ENCODE measurements around the gene LPIN2. TPM values are rescaled to one million over a fixed set of nuclear protein-coding genes. Genes with fewer than 3 reads are reported as not detected.
A peak's percentile ranks its signal among the peaks of the same experiment; 100 is the strongest.
"Not testable (repeated sequence)": the region's sequence is repeated elsewhere in the genome, so short reads cannot be mapped to it uniquely, and the experiment has no call there.

Gene LPIN2
- total RNA-seq, 1 donor from 2014 or later: 24.9 TPM

DNA sequence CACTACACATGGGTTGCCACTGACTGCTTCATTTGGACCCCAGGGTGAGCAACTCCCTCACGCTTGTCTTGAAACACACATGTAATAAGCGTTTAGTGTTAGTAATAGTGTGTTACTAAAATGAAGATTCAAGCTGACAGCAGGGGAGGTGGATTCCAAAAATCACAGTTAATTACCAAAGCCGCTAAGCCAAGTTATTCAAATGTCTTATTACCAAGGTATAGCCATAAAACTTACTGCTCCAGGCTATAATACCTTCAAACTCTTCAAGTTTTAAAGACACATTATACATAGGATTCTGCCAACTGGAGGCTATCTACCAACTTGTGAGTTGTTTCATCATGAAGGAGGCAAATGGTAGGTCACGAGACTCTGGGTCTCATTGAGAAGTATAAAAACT lies 2.9 kb downstream of the LPIN2 start:
- TF ChIP-seq, protein P1, sequence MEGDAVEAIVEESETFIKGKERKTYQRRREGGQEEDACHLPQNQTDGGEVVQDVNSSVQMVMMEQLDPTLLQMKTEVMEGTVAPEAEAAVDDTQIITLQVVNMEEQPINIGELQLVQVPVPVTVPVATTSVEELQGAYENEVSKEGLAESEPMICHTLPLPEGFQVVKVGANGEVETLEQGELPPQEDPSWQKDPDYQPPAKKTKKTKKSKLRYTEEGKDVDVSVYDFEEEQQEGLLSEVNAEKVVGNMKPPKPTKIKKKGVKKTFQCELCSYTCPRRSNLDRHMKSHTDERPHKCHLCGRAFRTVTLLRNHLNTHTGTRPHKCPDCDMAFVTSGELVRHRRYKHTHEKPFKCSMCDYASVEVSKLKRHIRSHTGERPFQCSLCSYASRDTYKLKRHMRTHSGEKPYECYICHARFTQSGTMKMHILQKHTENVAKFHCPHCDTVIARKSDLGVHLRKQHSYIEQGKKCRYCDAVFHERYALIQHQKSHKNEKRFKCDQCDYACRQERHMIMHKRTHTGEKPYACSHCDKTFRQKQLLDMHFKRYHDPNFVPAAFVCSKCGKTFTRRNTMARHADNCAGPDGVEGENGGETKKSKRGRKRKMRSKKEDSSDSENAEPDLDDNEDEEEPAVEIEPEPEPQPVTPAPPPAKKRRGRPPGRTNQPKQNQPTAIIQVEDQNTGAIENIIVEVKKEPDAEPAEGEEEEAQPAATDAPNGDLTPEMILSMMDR (IDR thresholded peaks at IDR 0.05; ENCODE audit: insufficient read depth, low read length, poor library complexity, severe bottlenecking): no peak
- Histone ChIP-seq H3K36me3 (ENCODE audit: control insufficient read depth, insufficient read depth, low read length) (no peaks in the 10 kb centered on the region), H3K27me3 (ENCODE audit: control insufficient read depth, insufficient read depth, low read length) (no peaks in the 10 kb centered on the region), H3K4me3 (ENCODE audit: low read depth, low read length) (no peak overlapping the region)
- no peak for DNase-seq (ENCODE audit: low read depth)

DNA sequence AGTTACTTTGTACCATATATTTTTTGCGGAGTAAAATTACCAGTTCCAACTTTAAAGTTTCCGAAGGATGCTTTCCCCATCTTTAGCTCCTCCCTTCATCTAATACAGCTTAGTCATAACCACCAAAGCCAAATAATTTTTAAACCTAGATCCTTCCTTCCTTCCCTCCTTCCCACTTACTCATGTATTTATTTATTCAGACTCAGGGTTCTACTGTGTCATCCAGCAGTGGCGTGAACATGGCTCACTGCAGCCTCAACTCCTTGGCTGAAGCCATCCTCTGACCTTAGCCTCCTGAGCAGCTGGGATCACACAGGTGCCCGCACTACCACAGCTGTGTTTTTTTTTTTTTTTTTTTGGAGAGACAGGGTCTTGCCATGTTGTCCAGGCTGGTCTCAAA lies 4.4 kb downstream of the LPIN2 start:
- H3K27me3 ChIP-seq (ENCODE audit: control insufficient read depth, insufficient read depth, low read length): no peaks in the 10 kb centered on the region
- no peak overlapping the region for H3K4me3 ChIP-seq (ENCODE audit: low read depth, low read length)
- no peaks in the 10 kb centered on the region for H3K36me3 ChIP-seq (ENCODE audit: control insufficient read depth, insufficient read depth, low read length)
- DNase-seq (ENCODE audit: low read depth): peak; percentile 14
- TF ChIP-seq, protein P1 (IDR thresholded peaks at IDR 0.05; ENCODE audit: insufficient read depth, low read length, poor library complexity, severe bottlenecking): no peak

DNA sequence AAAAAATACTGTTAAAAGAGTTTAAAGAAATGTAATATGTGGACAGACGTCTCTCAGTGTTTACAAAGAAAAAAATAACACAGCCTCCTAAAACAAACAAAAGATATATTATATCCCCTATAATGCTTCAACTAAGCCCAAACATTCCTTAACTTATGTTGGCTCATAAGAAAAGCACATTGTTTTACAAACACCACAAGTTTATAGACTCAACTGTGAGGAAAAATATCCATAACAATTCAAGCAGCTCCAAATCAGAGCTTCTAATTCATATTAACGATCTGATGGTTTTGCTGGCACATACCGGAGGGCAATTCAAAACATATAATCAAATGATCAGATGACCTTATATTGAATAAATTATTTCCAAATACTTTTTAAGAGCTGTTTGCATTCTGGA lies 5.5 kb downstream of the LPIN2 start:
- H3K27me3 ChIP-seq (ENCODE audit: control insufficient read depth, insufficient read depth, low read length): no peaks in the 10 kb centered on the region
- H3K4me3 ChIP-seq (ENCODE audit: low read depth, low read length): no peak overlapping the region
- no peak for DNase-seq (ENCODE audit: low read depth)
- no peaks in the 10 kb centered on the region for H3K36me3 ChIP-seq (ENCODE audit: control insufficient read depth, insufficient read depth, low read length)
- TF ChIP-seq, protein P1 (IDR thresholded peaks at IDR 0.05; ENCODE audit: insufficient read depth, low read length, poor library complexity, severe bottlenecking): no peak

DNA sequence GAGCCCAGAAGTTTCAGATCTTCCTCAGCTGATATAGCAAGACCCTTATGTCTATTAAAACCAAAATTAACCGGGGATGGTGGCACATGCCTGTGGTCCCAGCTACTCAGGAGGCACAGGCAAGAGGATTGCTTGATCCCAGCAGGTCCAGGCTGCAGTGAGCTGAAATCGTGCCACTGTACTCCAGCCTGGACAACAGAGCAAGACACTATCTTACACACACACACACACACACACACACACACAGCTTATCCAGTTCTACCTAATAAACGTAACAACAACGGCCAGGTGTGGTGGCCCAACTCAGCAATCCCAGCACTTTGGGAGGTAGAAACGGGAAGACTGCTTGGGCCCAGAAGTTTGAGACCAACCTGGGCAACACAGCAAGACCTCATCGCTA lies 7.5 kb downstream of the LPIN2 start:
- no peak for DNase-seq (ENCODE audit: low read depth)
- Histone ChIP-seq H3K36me3 (ENCODE audit: control insufficient read depth, insufficient read depth, low read length) (no peaks in the 10 kb centered on the region), H3K4me3 (ENCODE audit: low read depth, low read length) (no peak overlapping the region), H3K27me3 (ENCODE audit: control insufficient read depth, insufficient read depth, low read length) (no peaks in the 10 kb centered on the region)
- TF ChIP-seq, protein P1 (IDR thresholded peaks at IDR 0.05; ENCODE audit: insufficient read depth, low read length, poor library complexity, severe bottlenecking): no peak

DNA sequence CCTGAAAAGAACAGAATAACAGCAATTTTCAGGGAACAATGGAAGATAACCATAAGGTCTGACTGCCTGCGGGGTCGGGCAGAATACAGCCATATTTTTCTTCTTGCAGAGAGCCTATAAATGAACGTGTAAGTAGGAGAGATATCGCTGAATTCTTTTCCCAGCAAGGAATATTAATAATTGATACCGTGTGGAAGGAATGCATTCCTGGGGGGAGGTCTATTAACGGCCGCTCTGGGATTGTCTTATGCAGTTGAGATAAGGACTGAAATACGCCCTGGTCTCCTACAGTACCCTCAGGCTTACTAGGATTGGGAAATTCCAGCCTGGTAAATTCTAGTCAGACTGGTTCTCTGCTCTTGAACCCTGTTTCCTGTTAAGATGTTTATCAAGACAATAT lies 9.2 kb downstream of the LPIN2 start:
- not testable (repeated sequence) for DNase-seq (ENCODE audit: low read depth); H3K4me3 ChIP-seq (ENCODE audit: low read depth, low read length); H3K36me3 ChIP-seq (ENCODE audit: control insufficient read depth, insufficient read depth, low read length); H3K27me3 ChIP-seq (ENCODE audit: control insufficient read depth, insufficient read depth, low read length)

DNA sequence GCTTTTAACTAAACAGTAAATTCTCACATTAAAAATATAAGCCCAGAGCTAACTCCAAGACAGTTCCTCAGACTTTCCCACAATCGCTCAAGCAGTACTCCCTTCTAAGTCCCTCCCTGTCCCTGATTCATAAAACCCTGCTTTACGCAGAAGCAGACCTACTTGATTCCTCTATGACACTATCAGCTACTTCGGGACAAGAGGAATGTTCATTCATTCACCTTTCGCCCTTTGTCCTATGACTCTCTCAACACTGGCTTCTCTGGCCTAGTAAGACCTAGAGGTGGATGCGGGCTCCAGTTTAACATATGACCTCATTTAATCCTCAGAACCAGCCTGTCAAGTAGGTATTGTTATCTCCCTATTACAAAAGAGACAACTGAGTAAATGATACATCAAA lies 10.2 kb downstream of the LPIN2 start:
- no peaks in the 10 kb centered on the region for H3K36me3 ChIP-seq (ENCODE audit: control insufficient read depth, insufficient read depth, low read length)
- no peaks in the 10 kb centered on the region for H3K27me3 ChIP-seq (ENCODE audit: control insufficient read depth, insufficient read depth, low read length)
- H3K4me3 ChIP-seq (ENCODE audit: low read depth, low read length): no peak overlapping the region
- TF ChIP-seq, protein P1 (IDR thresholded peaks at IDR 0.05; ENCODE audit: insufficient read depth, low read length, poor library complexity, severe bottlenecking): no peak
- no peak for DNase-seq (ENCODE audit: low read depth)

All from kidney epithelial cell (primary cell).